GM10266 (cell line): ENCODE measurements around the gene LCE1A.

Experiments used
- DNase-seq: peaks from one replicate; pipeline ENCODE4 v3.0.0; 2012; ENCODE audit errors: extremely low spot score
- TF ChIP-seq, protein P1 (sequence below): IDR thresholded peaks from 2 replicates; pipeline ENCODE4 v1.5.1; 2012; ENCODE audit warnings: mild to moderate bottlenecking, low read depth; ENCODE audit not compliant: control insufficient read depth, insufficient read depth; ENCODE audit errors: missing control alignments

LCE1A gene

DNA sequence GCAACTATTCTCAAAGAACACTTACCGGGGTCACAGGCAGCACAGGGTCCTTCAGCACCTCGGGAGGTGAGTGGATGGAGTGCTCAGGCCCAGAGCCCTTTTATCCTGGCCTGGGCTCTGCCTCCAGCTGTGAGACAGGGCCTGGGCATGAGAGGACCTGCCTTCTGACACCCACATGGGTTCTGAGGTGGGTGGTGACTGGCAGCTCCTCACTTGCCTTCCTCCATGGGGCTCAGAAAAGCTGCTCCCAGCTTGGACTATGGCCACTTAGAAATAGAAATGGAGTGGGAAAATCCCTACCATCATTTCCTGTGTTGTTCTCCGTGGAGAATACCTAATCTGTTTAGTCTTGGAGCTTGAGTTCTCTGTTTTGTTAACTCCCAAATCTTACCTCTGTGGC, 20.7 kb upstream of the LCE1A start, which contains the start of gene LCE1C:
LCE1C (minus strand) TSS at position 76 of the 400 bp plus-strand sequence. CDS start 1,173 bp downstream, outside the sequence.
- DNase-seq: no peak
- TF ChIP-seq, protein P1, sequence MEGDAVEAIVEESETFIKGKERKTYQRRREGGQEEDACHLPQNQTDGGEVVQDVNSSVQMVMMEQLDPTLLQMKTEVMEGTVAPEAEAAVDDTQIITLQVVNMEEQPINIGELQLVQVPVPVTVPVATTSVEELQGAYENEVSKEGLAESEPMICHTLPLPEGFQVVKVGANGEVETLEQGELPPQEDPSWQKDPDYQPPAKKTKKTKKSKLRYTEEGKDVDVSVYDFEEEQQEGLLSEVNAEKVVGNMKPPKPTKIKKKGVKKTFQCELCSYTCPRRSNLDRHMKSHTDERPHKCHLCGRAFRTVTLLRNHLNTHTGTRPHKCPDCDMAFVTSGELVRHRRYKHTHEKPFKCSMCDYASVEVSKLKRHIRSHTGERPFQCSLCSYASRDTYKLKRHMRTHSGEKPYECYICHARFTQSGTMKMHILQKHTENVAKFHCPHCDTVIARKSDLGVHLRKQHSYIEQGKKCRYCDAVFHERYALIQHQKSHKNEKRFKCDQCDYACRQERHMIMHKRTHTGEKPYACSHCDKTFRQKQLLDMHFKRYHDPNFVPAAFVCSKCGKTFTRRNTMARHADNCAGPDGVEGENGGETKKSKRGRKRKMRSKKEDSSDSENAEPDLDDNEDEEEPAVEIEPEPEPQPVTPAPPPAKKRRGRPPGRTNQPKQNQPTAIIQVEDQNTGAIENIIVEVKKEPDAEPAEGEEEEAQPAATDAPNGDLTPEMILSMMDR: no peak

DNA sequence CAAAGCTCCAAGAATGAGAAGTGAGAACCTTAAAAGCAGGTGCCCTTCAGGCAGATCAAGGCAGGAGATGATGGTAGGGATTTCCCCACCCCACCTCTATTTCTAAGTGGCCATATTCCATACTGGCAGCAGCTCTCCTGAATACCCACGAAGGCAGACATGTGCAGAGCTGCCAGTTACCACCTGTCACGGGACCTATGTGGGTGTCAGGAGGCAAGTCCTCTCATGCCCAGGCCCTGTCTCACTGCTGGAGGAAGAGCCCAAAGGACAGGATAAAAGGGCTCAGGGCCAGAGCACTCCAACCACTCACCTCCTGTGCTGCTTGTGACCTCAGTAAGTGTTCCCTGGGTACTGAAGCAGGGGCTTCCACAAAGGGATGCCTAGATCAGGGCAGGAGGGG, 16.2 kb upstream of the LCE1A start:
- TF ChIP-seq, protein P1: no peak
- DNase-seq: no peak

DNA sequence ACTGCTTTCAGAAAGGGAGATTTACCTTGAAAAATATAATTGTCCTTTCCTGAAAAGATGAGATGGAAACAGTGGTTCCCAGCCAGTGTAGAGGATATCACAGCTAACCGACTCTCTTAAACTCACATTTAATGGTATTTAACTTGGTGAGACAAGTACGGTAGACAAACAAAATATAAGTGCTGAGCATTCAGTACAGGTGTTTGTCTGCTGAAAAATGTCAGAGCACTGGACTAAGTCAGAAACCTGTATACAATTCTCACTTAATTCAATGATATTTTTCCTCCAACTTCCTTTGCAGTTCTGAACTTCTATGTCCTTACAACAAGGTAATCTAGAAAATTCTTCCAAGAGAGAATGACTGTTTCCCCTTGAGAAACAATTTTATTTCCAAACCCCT, 15.6 kb upstream of the LCE1A start, which contains the start of gene LCE1B:
LCE1B (plus strand) TSS at position 301 of the 400 bp plus-strand sequence. CDS start 476 bp downstream, outside the sequence.
- TF ChIP-seq, protein P1: no peak
- DNase-seq: no peak

DNA sequence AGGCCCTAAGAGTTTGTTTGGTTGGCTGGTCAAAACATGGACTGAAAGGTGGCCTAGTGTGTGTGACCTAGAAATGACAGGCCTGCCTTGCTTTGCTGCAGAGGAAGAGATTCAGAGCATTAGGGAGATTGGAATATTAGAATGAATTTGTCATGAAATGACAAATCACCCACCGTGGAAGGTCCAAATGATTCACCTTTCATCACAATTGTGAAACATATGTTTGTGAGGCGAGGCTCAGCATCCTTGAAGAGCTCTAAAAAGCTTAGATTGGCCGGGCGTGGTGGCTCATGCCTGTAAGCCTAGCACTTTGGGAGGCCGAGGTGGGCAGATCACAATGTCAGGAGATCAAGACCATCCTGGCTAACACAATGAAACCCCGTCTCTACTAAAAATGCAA, 10.0 kb upstream of the LCE1A start:
- TF ChIP-seq, protein P1: no peak
- no peak for DNase-seq

DNA sequence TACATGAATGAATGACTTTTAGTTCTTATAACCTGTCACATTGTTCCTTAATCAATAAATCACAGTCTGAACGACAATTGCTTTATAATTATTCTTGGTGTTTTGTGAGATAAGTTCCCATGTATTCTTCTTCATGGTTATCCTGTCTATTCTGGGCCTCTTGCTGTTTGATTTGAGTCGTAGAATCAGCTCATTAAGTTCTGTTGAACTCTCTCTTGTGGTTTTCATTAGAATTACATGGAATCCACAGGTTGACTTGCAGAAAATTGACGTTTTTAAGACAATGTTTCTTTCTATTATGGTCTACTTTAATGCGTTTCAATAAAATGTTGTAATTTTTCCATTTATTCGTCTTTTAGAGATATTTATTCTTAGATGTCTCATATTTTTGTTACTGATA, 4.0 kb upstream of the LCE1A start:
- DNase-seq: no peak
- TF ChIP-seq, protein P1: no peak

DNA sequence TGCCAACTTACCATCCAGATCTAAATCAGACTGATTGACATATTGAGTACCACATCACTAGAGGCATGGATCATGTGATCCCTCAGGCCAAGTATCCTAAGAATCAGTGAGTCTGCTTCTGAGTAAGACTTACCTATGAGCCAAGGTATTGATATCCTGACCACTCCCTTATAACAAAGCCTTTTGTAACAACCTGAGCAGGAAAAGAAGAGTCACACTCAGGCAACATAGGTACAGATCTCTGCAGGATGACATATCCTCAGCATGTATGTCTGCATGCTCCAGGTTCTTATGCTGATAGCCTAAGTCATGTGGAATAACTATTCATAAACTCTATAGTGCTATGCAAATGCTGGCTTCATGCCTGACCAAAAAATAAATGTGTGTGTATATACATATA, 2.3 kb upstream of the LCE1A start:
- no peak for DNase-seq
- TF ChIP-seq, protein P1: no peak

DNA sequence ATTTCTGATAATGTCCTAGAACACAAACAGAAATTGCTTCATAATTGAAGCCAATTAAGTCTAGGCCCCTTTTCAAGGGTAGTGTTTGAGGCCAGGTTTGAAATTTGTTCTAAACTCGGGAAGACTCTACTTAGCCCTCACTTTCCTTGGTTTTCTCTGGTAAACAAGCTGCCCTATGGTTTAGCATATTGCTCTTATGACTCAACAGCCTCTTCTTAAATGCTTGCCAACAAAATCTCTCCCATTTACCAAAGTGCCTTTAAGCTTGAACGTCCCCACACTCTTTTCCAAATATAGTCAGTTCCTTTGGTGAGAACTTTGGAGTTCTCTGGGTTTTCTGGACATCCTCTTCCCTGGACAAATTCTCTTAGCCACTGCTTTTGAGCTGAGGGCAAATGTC, 9.6 kb downstream of the LCE1A start:
- TF ChIP-seq, protein P1: no peak

More for the DNA sequence above, 9.6 kb downstream of the LCE1A start:
- no peak for DNase-seq
